ENCODE data around the gene CCDC141.

The CCDC141 gene

GRCh38 chr2:178865146-178865936, 184.6 kb downstream of the CCDC141 start:
- no peak for DNase-seq (ENCODE audit: low read depth)

DNA sequence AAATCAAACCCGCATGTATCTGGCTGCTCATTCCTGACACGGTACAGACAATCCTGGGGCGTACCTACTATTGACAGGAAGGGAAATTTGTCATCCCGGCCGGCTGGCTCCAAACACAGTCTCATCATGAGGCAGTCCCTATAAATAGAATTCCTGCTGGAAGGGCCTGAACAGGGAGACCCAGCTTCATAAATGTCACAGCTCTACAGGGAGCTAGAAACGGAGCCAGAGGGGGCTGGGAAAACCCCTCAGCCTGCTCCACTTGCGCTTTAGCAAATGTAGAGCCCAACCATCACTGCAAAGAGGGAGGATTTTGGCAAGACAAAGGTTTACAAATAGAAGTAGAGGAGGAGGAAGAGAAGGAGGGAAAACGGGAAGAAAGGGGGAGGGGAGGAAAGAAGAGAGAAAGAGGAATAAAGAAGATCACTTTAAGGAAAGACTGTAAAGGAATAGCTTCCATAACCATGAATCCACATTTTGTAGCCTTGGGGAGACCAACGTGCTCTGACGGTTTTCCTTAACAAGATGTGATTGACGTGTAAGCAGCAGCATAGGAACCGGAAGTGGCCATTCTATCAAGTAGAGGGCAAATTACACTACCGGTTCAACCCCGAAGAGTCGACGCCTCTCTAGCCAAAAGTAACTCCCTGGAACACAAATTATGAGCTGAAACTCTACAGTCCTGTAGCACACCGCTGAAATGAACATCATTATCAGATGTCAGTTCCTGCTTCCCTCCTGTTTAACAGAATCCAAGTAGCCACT, 185.9 kb downstream of the CCDC141 start:
- DNase-seq (ENCODE audit: low read depth): peak; percentile 16

DNA sequence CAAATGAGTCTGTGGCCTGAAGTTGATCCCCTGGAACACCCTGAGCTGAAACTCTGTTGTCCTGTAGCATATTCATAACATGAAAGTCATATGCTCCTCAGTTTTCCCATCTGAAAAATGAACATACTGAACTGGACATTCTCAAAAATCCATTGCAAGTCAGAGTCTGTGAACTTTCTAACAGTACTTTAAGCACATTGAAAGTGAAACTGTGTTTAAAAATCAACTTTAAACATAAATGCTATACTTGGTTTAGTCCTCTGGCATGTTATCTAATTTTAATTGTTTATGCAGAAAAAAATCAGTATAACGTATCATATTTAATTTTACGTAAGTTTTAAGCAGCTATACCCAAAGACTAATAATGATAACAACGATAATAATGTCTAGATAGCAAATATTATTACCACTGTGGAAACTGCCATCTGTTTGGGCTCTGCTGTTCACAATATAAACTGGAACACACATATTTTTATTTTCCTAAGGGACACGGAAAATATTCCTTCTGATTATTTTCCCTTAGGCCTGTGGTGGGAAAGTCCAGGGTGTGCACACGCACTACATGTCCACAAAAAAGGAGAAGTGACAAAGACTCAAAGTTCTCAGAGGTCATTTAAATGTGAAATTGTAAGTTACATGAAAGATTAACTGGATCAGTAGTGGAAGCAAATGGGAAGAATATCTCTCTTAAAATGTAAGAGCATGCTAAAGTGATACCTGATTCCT, 186.6 kb downstream of the CCDC141 start:
- no peak for DNase-seq (ENCODE audit: low read depth)

- DNase-seq (ENCODE audit: low read depth): peak; percentile 43
Observed at GRCh38 chr2:178860551-178860950, 189.4 kb downstream of the CCDC141 start.

DNA sequence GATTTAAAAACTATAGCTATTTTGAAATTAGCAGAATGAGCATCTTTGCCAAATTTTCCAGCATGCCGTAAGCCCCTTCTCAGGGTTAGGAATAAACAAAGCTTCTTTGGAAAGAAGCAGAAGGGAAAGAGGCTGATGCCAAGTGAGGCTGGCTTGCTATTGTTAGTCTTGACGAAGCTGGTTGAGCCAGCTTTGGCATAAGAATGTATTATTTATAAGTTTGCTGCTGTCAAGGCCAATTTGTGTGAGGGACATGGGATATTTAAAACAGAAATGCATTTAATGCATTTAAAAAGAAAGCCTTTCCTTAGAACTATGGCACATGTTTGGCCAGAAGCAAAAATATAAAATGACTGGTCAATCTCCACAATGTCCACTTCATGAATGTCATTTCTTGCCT, 190.2 kb downstream of the CCDC141 start:
- DNase-seq (ENCODE audit: low read depth): no peak

GRCh38 chr2:178858896-178859625, 190.9 kb downstream of the CCDC141 start:
- no peak for DNase-seq (ENCODE audit: low read depth)

DNA sequence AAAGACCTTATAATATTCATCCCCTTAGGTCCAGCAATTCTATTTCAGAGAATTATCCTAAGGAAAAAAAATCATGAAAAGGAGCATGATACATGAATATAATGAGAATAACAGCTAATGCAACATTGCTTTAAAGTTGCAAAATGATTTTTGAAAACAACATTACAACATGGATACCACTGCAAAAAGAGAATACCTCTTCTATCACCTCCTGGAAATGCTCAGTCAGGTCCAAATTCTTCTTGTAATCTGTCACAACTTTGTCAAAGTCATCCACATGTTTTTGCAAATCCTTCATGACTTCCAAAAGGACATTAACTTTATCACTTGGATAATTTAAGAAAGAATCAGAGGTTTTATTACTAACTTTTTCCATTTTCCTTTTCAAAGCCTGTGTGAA, 194.8 kb downstream of the CCDC141 start:
- no peak for DNase-seq (ENCODE audit: low read depth)

DNA sequence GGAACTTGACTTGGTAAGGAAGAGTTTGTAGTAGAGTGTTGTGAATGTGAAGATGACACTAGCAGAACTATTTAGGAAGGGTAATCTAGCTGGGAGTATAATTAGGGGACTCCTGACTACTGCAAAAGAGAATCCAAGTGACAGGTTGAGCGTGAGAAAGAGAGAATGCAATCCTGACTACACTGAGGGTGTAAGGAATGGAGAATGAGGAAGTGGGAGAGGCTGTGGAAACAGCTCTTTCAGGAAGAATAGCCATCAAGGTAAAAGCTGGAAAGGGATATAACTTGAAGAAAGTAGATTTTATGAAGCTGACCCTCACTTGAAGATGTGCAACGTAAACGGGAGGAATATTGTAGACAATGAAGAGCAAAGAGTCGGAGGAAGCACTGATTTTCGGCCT, 201.6 kb downstream of the CCDC141 start:
- no peak for DNase-seq (ENCODE audit: low read depth)

DNA sequence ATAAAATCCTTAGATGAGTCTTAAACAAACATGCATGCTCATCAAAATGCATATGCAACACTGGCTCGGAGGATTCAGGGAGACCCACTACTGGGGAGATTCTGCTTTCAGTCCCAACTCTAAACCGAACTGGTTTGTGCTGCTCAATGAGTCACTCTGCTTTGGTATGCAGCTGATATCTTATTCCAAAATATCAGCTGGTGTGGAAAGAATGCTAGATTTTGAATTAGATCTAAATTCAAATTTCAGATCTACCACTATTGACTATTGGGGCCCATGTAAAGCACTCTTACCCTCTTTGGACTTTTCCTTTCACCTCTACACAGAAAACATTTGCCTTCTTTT, 203.5 kb downstream of the CCDC141 start:
- no peak for DNase-seq (ENCODE audit: low read depth)

DNA sequence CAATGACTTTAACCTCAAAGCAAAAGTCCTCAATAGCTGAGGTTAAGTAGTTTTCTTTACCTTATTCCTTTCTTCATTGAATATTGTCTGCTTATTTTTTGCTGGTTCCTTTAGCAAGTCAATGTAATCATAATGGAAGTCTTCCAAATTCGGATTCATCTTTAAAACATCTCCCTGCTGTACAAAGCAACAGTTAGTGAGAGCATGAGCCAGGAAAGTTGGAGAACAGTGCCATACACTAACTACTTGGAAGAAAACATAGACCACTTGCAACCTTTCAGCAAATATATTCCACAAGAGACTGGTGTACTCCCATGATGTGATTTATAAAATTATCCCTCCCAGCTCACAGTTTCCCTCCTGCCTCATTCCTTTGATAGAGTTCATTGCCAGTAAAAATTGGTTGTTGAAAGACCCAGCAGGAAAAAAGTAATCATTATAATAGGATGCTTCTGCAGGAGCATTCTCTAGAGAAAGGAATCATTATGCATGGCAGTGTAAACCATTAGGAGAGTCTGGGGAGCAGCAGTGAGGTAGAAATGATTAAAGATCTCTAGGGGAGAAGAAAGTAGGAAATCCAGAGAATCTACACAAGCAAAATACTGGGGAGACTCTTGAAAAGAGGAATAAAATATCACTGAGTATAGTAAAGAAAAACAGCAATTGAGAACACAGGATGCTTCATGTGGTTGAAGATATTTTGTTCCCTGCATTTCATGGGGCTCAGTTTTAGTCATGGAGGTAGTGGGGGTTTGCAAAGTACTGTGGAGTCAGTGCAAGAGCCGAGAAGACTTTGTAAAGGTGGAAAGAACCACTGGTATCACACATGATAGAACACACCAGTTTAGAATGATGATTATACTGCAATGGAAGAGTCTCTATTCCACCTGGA, 204.1 kb downstream of the CCDC141 start:
- DNase-seq (ENCODE audit: low read depth): peak; percentile 79

GRCh38 chr2:178844701-178845100, 205.2 kb downstream of the CCDC141 start:
- DNase-seq (ENCODE audit: low read depth): no peak

- DNase-seq (ENCODE audit: low read depth): peak; percentile 46
Observed at GRCh38 chr2:178844269-178844668, 205.7 kb downstream of the CCDC141 start.

DNA sequence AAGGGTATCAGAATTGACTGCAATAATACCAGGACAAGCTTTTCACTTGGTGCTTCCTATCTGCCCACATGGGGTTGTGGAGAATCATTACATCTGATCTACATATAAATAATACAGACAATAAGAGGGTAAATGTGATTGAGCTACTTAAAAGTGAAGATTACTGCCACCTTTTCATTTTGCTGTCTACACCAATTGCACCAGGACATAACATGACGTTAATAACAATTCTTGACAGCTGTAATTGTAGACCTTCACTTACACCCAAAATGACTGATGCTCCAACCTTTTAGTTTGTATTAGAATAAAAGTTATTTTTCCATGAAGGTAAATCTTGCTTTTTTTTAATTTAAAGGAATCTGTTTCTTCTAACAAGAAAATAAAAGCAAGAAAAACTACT, 206.2 kb downstream of the CCDC141 start:
- DNase-seq (ENCODE audit: low read depth): no peak

- no peak for DNase-seq (ENCODE audit: low read depth)
Observed at GRCh38 chr2:178836807-178837206, 213.1 kb downstream of the CCDC141 start.

- no peak for DNase-seq (ENCODE audit: low read depth)
Observed at GRCh38 chr2:178834086-178834485, 215.9 kb downstream of the CCDC141 start.

GRCh38 chr2:178833382-178833781, 216.6 kb downstream of the CCDC141 start:
- no peak for DNase-seq (ENCODE audit: low read depth)

- DNase-seq (ENCODE audit: low read depth): no peak
Observed at GRCh38 chr2:178830451-178830850, 219.5 kb downstream of the CCDC141 start.

- DNase-seq (ENCODE audit: low read depth): no peak
Observed at GRCh38 chr2:178829981-178830380, 220.0 kb downstream of the CCDC141 start.

- DNase-seq (ENCODE audit: low read depth): no peak
Observed at GRCh38 chr2:178829299-178829960, 220.5 kb downstream of the CCDC141 start.

- no peak for DNase-seq (ENCODE audit: low read depth)
Observed at GRCh38 chr2:178828486-178828881, 221.5 kb downstream of the CCDC141 start.

All from fibroblast of gingiva (primary cell).